Stimulated activated CD4-positive, alpha-beta T cell treated with anti-CD3 and anti-CD28 coated beads, Interleukin-2, amount 100 ng/mL, for 48 hours (primary cell): ENCODE data around the gene TRPM1.

Source experiments
- DNase-seq, 2 donors: peaks; one replicate each; pipeline ENCODE4 v3.0.0-alpha.2; 2020

The TRPM1 gene

GRCh38 chr15:31046759-31047359 lies 54.7 kb downstream of the TRPM1 start:
- DNase-seq: no peak

GRCh38 chr15:31045606-31046005 lies 55.9 kb downstream of the TRPM1 start:
- DNase-seq: no peak

- DNase-seq: no peak
Observed at GRCh38 chr15:31042751-31043150, 58.8 kb downstream of the TRPM1 start.

GRCh38 chr15:31041610-31042009 lies 59.9 kb downstream of the TRPM1 start:
- no peak for DNase-seq

- DNase-seq: no peak
Observed at GRCh38 chr15:31040611-31041010, 60.9 kb downstream of the TRPM1 start.

GRCh38 chr15:31039961-31040360 lies 61.6 kb downstream of the TRPM1 start:
- DNase-seq: no peak

GRCh38 chr15:31037731-31038477 lies 63.6 kb downstream of the TRPM1 start:
- DNase-seq: no peak

- no peak for DNase-seq
Observed at GRCh38 chr15:31036783-31037182, 64.7 kb downstream of the TRPM1 start.

GRCh38 chr15:31035610-31036009 lies 65.9 kb downstream of the TRPM1 start:
- no peak for DNase-seq

GRCh38 chr15:31034152-31034551 lies 67.4 kb downstream of the TRPM1 start:
- no peak for DNase-seq

- no peak for DNase-seq
Observed at GRCh38 chr15:31032961-31033371, 68.6 kb downstream of the TRPM1 start.

GRCh38 chr15:31031471-31032067 lies 70.0 kb downstream of the TRPM1 start:
- DNase-seq: no peak

GRCh38 chr15:31027910-31028578 lies 73.5 kb downstream of the TRPM1 start:
- DNase-seq: no peak

GRCh38 chr15:31025996-31026395 lies 75.5 kb downstream of the TRPM1 start:
- DNase-seq: no peak

GRCh38 chr15:31024979-31025378 lies 76.5 kb downstream of the TRPM1 start:
- no peak for DNase-seq

- DNase-seq: no peak
Observed at GRCh38 chr15:31024330-31024729, 77.2 kb downstream of the TRPM1 start.

- no peak for DNase-seq
Observed at GRCh38 chr15:31023841-31024240, 77.7 kb downstream of the TRPM1 start.

- DNase-seq: no peak
Observed at GRCh38 chr15:31021067-31021665, 80.4 kb downstream of the TRPM1 start.

GRCh38 chr15:31020542-31020941 lies 81.0 kb downstream of the TRPM1 start:
- no peak for DNase-seq

- no peak for DNase-seq
Observed at GRCh38 chr15:31019986-31020385, 81.5 kb downstream of the TRPM1 start.

- no peak for DNase-seq
Observed at GRCh38 chr15:31017311-31017710, 84.2 kb downstream of the TRPM1 start.

- no peak for DNase-seq
Observed at GRCh38 chr15:31016446-31016915, 85.0 kb downstream of the TRPM1 start.

- no peak for DNase-seq
Observed at GRCh38 chr15:31014608-31014925, 87.0 kb downstream of the TRPM1 start.
